GM23338 (cell line): ENCODE measurements around the gene ZFHX2. TPM values are rescaled to one million over a fixed set of nuclear protein-coding genes. Genes with fewer than 3 reads are reported as not detected.

ENCODE experiments used
- ATAC-seq: fragments of 200-7000 bp; cut with Tn5 transposase; 3 replicates; pipeline ENCODE4 v1.9.1; 2020
- DNase-seq: peaks from one replicate; pipeline ENCODE4 v3.0.0-alpha.2; 2015; ENCODE audit warnings: low spot score
- H2AFZ ChIP-seq: fragments of 200-600 bp; sonication (generic); 2 replicates; pipeline ENCODE4 v1.8.0; 2016; ENCODE audit warnings: antibody characterized with exemption, mild to moderate bottlenecking, moderate library complexity
- H3F3A ChIP-seq: fragments of 200-600 bp; sonication (generic); replicated peaks from 2 replicates; pipeline ENCODE4 v1.8.0; 2017; ENCODE audit warnings: antibody characterized with exemption, mixed run types, low read depth
- H3K27ac ChIP-seq: fragments of 200-600 bp; sonication (generic); 2 replicates; pipeline ENCODE4 v1.6.1; 2016; ENCODE audit warnings: low read depth
- H3K27me3 ChIP-seq: fragments of 200-600 bp; sonication (generic); 2 replicates; pipeline ENCODE4 v1.8.0; 2016; ENCODE audit warnings: mild to moderate bottlenecking, mixed run types, moderate library complexity; ENCODE audit not compliant: insufficient read depth
- H3K36me3 ChIP-seq: fragments of 200-600 bp; sonication (generic); 2 replicates; pipeline ENCODE4 v1.8.0; 2016; ENCODE audit warnings: mild to moderate bottlenecking; ENCODE audit not compliant: insufficient read depth
- H3K4me1 ChIP-seq: fragments of 200-600 bp; sonication (generic); 2 replicates; pipeline ENCODE4 v1.8.0; 2016; ENCODE audit warnings: mild to moderate bottlenecking, moderate library complexity; ENCODE audit not compliant: insufficient read depth
- H3K4me2 ChIP-seq: fragments of 200-600 bp; sonication (generic); 2 replicates; pipeline ENCODE4 v1.7.1; 2017; ENCODE audit warnings: mixed run types
- H3K4me3 ChIP-seq: fragments of 200-600 bp; sonication (generic); 2 replicates; pipeline ENCODE4 v1.6.1; 2016; ENCODE audit warnings: mixed run types
- H3K79me2 ChIP-seq: fragments of 200-600 bp; sonication (generic); replicated peaks from 2 replicates; pipeline ENCODE4 v1.8.0; 2017; ENCODE audit warnings: mild to moderate bottlenecking; ENCODE audit not compliant: insufficient read depth
- H3K9me2 ChIP-seq: fragments of 200-600 bp; sonication (generic); 2 replicates; pipeline ENCODE4 v1.8.0; 2017; ENCODE audit not compliant: insufficient read depth
- H4K20me1 ChIP-seq: fragments of 200-600 bp; sonication (generic); replicated peaks from 2 replicates; pipeline ENCODE4 v1.8.0; 2017; ENCODE audit warnings: mild to moderate bottlenecking; ENCODE audit not compliant: insufficient read depth
- H3K27ac Mint-ChIP-seq: 2 replicates; pipeline ENCODE4 v1.8.0; 2020; ENCODE audit warnings: inconsistent platforms, mild to moderate bottlenecking, moderate library complexity, mixed read lengths
- H3K27me3 Mint-ChIP-seq: 3 replicates; pipeline ENCODE4 v1.8.0; 2022; ENCODE audit warnings: low read depth, mild to moderate bottlenecking, moderate library complexity, mixed read lengths, inconsistent platforms; ENCODE audit not compliant: insufficient read depth, poor library complexity
- H3K36me3 Mint-ChIP-seq: 3 replicates; pipeline ENCODE4 v1.8.0; 2021; ENCODE audit warnings: low read depth, mild to moderate bottlenecking, inconsistent platforms, moderate library complexity, mixed read lengths
- H3K4me1 Mint-ChIP-seq: 3 replicates; pipeline ENCODE4 v1.8.0; 2020; ENCODE audit warnings: mild to moderate bottlenecking, inconsistent platforms, mixed read lengths
- H3K4me3 Mint-ChIP-seq: 3 replicates; pipeline ENCODE4 v1.8.0; 2021; ENCODE audit warnings: moderate library complexity, mild to moderate bottlenecking, inconsistent platforms, mixed read lengths
- H3K9me3 Mint-ChIP-seq: 3 replicates; pipeline ENCODE4 v1.8.0; 2020; ENCODE audit warnings: moderate library complexity, mild to moderate bottlenecking, inconsistent platforms, mixed read lengths
- CREB1 ChIP-seq: fragments of 250-450 bp; sonication (Bioruptor Pico); IDR thresholded peaks from 2 replicates; pipeline ENCODE4 v1.5.0; 2020; ENCODE audit warnings: low read depth, mild to moderate bottlenecking, moderate library complexity
- EZH2 ChIP-seq: fragments of 200-600 bp; sonication (generic); IDR thresholded peaks from one replicate; pipeline ENCODE4 v1.8.0; 2017; ENCODE audit warnings: antibody characterized with exemption, mild to moderate bottlenecking, low read depth; ENCODE audit not compliant: unreplicated experiment
- EZH2phosphoT487 ChIP-seq: fragments of 200-600 bp; sonication (generic); IDR thresholded peaks from one replicate; pipeline ENCODE4 v1.8.1; 2018; ENCODE audit warnings: antibody characterized with exemption; ENCODE audit not compliant: unreplicated experiment
- JUNB ChIP-seq: IDR thresholded peaks from one replicate; pipeline ENCODE4 v1.6.1; 2016; ENCODE audit warnings: antibody characterized with exemption; ENCODE audit not compliant: unreplicated experiment
- NANOG ChIP-seq: IDR thresholded peaks from 2 replicates; pipeline ENCODE4 v1.6.1; 2016; ENCODE audit warnings: antibody characterized with exemption, borderline replicate concordance
- POLR2AphosphoS5 ChIP-seq: IDR thresholded peaks from 2 replicates; pipeline ENCODE4 v1.6.1; 2016; ENCODE audit warnings: antibody characterized with exemption, low read depth
- REST ChIP-seq: IDR thresholded peaks from one replicate; pipeline ENCODE4 v1.6.1; 2018; ENCODE audit warnings: antibody characterized with exemption; ENCODE audit not compliant: unreplicated experiment
- STAT1 ChIP-seq: IDR thresholded peaks from one replicate; pipeline ENCODE4 v1.6.1; 2016; ENCODE audit warnings: antibody characterized with exemption; ENCODE audit not compliant: unreplicated experiment
- ZNF331 ChIP-seq: fragments of 250-450 bp; sonication (Bioruptor Pico); IDR thresholded peaks from 2 replicates; pipeline ENCODE4 v1.5.0; 2020; ENCODE audit warnings: low read depth, mild to moderate bottlenecking, moderate library complexity
- ZNF462 ChIP-seq: fragments of 250-450 bp; sonication (Bioruptor Pico); IDR thresholded peaks from 2 replicates; pipeline ENCODE4 v1.5.0; 2020; ENCODE audit warnings: mild to moderate bottlenecking, moderate library complexity
- polyA plus RNA-seq: library from polyadenylated mRNA; unstranded; fragments of >200 nt; fragmentation: Nextera tagmentation; extraction: Ambion mirVana; gene quantifications from 2 replicates; pipeline ENCODE4 v1.2.1, GENCODE V29; 2016
- total RNA-seq: library from RNA; depleted of rRNA; stranded (reverse); fragments of >200 nt; shearing (Covaris generic); gene quantifications from 2 replicates; pipeline ENCODE4 v1.2.3, GENCODE V29; 2014

Gene ZFHX2
- total and polyA plus RNA-seq, 2 experiments from 2014 or later, result 11.6 to 18.5 TPM

DNA sequence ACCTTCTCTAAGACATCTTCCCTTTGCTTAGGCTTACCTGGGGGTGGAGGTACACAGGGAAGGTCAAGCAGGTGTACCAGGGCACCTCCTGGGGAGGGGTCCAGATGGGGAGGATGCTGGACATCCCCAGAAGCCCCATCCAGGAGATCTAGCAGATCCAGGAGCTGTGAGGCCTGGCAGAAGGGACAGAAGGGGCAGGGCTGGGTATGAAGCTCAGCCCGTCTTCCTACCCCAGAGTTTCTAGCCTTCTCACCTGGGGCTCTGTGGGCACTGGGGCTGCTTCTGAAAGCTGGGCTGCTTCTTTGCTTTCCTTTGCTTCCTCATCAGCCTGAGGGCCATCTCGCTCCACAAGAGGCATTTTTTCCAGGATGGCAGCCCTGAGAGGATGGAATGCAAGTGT lies 9.7 kb upstream of the ZFHX2 start:
- Histone ChIP-seq H4K20me1 (no peaks in the 10 kb centered on the region; the same call in 1 of the 2 replicates), H3K36me3 (no peaks in the 10 kb centered on the region; the same call in 1 of the 2 replicates), H3F3A (peaks cover 8% of the 10 kb centered on the region; the same call in 1 of the 2 replicates), H3K79me2 (peaks cover 19% of the 10 kb centered on the region), H3K9me2 (no peaks in the 10 kb centered on the region), H3K4me1 (peaks cover 33% of the 10 kb centered on the region), H2AFZ (no peak overlapping the region), H3K27me3 (no peaks in the 10 kb centered on the region), H3K4me2 (no peak overlapping the region), H3K27ac (no peak overlapping the region), H3K4me3 (no peak overlapping the region)
- TF ChIP-seq NANOG (no peak), JUNB (no peak), POLR2AphosphoS5 (peak; percentile 20; the same call in 1 of the 2 replicates), STAT1 (no peak), REST (no peak)
- H3K4me3 Mint-ChIP-seq, result no peak overlapping the region
- no peak overlapping the region for H3K27ac Mint-ChIP-seq
- peaks cover 38% of the 10 kb centered on the region for H3K4me1 Mint-ChIP-seq
- peaks cover 61% of the 10 kb centered on the region for H3K36me3 Mint-ChIP-seq
- ATAC-seq (no peak), DNase-seq (no peak)
- H3K27me3 Mint-ChIP-seq, result peaks cover 30% of the 10 kb centered on the region
- no peaks in the 10 kb centered on the region for H3K9me3 Mint-ChIP-seq

DNA sequence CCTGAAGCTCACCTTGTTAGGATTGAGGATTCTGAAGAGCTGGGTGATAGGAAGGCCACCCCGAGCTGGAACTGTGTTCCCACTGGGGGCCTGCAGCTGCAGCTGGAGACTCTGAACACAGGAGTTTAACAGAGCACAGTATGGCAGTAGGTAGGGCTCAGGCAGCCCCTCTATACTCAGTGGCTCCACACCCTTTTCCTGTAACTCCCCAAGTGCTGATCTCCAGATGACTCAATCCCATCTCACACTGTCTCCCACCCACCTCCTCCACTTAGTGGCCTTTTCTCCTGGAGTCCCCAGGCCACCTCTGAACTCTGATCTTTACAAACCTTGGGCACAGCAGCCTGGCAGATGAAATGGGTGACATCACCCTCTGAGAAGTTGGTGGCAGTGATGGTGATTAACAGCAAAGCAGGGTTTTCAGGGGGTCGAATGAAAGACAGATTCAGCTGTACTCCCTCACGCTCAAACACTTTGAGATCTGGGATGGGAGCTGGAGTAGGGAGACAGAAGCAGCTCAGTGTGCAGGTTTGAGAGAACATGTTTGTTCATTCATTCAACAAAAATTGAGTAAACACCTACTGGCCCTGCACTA lies 8.5 kb upstream of the ZFHX2 start:
- Mint-ChIP-seq H3K4me3 (no peak overlapping the region; the same call in 2 of the 3 replicates), H3K4me1 (peaks cover 44% of the 10 kb centered on the region), H3K9me3 (no peaks in the 10 kb centered on the region), H3K27me3 (peaks cover 27% of the 10 kb centered on the region), H3K27ac (0 out of 2 replicates have a peak overlapping the region, but pooled peaks have one; percentile 25), H3K36me3 (peaks cover 59% of the 10 kb centered on the region)
- Histone ChIP-seq H3K4me2 (no peak overlapping the region), H3K79me2 (peaks cover 19% of the 10 kb centered on the region), H3F3A (peaks cover 10% of the 10 kb centered on the region; the same call in 1 of the 2 replicates), H3K27ac (0 out of 2 replicates have a peak overlapping the region, but pooled peaks have one; percentile 39), H3K4me3 (no peak overlapping the region), H3K4me1 (peaks cover 33% of the 10 kb centered on the region), H3K36me3 (no peaks in the 10 kb centered on the region; the same call in 1 of the 2 replicates), H3K27me3 (no peaks in the 10 kb centered on the region), H4K20me1 (no peaks in the 10 kb centered on the region; the same call in 1 of the 2 replicates), H2AFZ (no peak overlapping the region), H3K9me2 (no peaks in the 10 kb centered on the region)
- DNase-seq (no peak), ATAC-seq (no peak)
- TF ChIP-seq ZNF462 (CRISPR knock-in tag) (no peak), EZH2 (no peak), EZH2phosphoT487 (no peak), NANOG (no peak), CREB1 (CRISPR knock-in tag) (no peak), ZNF331 (CRISPR knock-in tag) (no peak), STAT1 (no peak)
